HG03439 (cell line): ENCODE results near the gene OSCP1.

ENCODE experiments used
- ATAC-seq: cut with Tn5 transposase; IDR thresholded peaks from one replicate; pipeline ENCODE4 v1.9.1; 2021; ENCODE audit warnings: mild to moderate bottlenecking, moderate library complexity; ENCODE audit not compliant: unreplicated experiment

The OSCP1 gene

GRCh38 chr1:36450919-36451305 lies 661 bp upstream of the OSCP1 start:
- no peak for ATAC-seq

DNA sequence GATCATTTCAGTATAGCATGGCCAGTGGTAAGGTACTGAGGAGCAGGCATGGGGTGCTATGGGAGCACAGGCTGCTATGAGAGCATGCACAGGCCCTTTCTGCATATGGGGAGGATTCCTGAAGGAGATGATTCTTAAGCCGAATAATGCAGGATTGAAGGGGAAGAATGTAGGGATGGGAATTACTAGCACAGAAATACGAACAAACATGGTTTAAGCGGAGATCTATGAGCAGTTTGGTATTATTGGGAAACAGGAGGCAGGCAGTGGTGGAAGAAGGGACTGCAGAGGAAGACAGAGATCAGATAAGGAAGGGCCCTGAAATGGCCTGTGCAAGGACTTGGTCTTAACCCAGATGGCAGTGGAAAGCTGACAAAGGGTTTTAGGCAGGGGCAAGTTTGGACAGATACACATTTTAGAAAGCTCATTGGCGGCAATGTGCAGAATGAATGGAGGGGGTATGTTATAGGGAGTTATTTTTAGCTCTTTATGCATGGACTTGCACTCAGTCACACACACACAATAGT lies 1.7 kb downstream of the OSCP1 start:
- no peak for ATAC-seq

- ATAC-seq = no peak
Measured at GRCh38 chr1:36447450-36447849, 2.8 kb downstream of the OSCP1 start.

DNA sequence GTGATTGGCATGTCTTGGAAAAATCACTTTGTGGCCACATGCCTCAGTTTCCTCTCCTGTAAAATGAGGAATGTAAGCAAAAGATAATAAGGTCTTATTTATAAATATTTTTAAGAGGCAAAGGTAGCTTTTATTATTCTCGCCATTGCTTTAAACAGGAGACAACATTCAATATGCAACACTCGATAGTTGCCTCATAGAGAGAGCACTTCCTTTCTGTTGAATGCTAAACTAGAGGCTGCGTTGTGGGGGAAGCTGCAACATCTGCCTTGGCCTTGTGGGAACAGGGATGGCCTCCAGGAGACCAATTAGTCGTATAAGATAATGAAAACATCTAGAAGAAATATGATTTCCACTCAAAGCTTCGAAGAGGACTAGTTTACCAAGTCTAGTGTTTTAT lies 3.5 kb downstream of the OSCP1 start:
- ATAC-seq = no peak

DNA sequence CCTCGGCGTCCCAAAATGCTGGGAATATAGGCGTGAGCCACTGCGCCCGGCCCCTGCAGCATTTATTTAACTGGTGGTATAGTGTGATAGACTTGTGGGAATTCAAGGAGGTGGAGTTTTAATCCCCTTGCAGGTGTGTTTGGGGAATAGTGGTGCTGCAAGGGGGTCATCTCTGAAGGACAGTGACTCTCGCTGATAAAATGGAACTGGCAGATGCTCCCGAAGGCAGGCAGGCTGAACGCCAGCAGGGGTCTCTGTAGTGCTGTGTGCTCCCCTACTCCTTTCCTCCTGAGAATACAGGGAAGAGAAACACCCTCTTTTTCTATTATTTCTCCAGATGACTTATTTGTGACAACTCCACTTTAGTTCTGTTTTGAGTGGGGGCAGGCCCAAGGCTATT lies 4.0 kb downstream of the OSCP1 start:
- no peak for ATAC-seq

DNA sequence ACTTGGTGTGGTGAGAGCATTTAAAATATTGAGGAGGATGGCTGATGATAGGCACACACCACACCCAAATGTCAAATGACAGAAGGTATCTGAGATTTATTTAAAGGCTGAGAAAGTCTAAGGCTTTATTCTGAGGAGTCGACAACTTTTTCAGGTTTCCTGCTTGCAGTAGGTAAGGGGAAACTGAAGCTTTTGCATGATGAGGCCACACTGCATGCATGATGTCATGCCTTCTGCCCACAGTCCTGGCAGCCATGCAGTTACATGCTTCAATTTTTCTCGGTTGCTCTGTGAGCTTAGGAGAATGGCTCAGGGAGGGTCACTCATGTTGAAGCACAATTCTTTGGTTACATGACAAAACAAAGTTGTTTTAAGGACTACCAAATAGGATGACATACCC lies 7.0 kb downstream of the OSCP1 start:
- no peak for ATAC-seq

DNA sequence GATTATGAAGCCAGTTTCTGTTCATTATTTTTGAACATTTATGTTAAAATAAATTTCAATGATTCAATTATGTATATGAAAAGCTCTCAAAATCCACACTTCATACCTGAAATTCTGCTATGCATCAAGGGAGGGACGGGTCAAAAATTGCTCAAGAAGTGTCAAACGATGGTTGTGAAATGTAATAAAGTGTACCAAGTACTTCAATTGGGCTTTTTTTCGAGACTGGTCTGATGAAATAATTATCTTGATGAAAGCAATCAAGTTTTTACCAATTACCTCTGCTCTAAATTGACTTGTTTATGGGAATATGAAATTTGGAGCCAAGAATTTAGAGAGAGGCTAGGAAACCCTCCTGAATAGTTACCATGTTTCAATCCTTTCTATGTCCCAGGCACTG lies 7.9 kb downstream of the OSCP1 start:
- ATAC-seq = no peak

- ATAC-seq = no peak
Measured at GRCh38 chr1:36440646-36441045, 9.6 kb downstream of the OSCP1 start.

- no peak for ATAC-seq
Measured at GRCh38 chr1:36440044-36440443, 10.2 kb downstream of the OSCP1 start.

DNA sequence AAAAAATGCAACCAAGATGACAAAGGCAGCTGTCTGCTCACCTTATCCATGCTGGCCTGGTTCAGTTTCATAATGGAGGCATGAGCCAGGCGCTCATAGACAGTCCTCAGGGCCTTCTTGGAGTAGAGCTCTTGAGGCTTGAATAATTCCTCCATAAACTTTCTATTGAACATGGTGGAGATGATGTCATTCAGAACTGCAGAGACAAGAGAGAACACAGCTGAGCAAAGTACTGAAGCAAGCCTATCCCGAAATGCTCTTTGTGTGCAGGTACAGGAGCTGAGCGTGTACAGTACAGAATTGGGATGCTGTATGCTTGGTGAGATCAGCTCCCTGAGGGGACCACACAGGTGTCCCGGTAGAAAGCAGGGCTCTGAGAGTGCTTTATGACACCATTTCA lies 11.5 kb downstream of the OSCP1 start:
- no peak for ATAC-seq

DNA sequence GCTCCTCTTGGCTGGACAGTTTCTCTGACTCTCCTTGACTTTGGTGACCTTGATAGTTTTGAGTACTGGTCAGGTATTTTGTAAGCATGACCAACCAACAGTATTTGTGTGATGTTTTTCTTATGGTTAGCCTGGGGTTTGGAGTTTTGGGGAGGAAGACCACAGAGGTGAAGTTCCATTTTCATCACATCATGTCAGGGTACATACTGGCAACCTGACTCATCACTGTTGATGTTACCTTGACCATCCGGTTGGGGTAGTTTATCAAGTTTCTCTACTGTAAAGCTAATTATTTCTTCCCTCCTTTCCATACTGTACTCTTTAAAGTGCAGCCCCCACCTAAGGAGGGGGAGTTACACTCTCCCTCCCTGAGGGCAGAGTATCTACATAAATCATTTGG lies 13.4 kb downstream of the OSCP1 start:
- ATAC-seq = no peak

DNA sequence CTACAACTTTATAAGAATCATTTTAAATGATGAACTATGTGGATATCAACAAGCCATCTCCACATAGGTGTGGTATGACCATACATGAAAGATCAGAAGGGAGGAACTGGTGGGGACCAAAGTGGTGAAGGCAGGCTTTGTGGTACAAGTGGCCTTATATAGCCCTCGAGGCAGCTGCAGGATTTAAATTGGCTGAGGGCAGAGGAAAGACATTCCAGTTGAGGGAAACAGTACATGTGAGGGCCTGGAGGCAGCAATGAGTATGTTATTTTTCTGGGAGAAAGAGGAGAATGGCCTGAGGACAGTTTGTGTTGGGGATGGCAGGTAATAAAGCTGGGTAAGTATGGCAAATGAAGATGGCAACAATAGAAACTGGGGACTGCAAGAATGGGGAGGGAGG lies 17.1 kb downstream of the OSCP1 start:
- ATAC-seq = no peak

DNA sequence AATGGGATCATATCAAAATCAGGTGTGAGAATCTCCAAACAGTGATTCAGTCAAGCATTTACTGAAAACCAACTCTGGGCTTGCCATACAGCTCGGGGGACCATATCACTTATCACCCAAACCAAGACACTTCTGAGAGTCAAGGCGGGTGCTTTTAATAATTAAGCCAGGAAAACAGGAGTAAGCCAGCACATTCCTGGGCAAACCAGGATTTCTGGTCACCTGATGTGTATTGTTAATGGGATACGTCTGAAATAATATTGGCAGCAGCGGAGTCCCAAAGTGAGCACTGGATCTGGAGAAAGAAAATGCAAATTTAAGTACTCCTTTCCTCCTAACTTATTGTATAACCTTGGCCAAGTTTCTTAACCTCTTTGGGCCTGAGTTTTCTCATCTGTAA lies 17.6 kb downstream of the OSCP1 start:
- no peak for ATAC-seq

DNA sequence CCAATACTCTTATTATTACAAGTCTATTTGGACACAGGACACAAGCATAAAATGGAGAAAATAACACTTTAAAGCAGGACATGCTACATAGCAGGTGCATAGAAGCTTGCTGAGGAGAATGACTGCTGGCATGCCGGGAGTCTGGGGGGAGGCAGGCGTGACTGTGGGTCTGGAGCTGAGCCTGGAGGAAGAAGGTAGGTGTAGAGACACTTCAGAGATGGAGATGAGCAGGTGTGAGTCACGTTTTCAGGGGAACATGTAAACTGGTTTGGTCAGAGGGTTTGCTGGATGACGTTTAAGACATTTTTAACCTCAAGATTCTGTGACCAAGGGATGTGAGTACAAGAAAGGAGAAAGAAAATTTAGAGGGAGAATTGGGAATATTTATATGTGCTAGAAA lies 24.5 kb downstream of the OSCP1 start:
- ATAC-seq = no peak

GRCh38 chr1:36421649-36422048 lies 28.6 kb downstream of the OSCP1 start:
- ATAC-seq = no peak

- ATAC-seq = no peak
Measured at GRCh38 chr1:36420836-36421317, 29.4 kb downstream of the OSCP1 start.

DNA sequence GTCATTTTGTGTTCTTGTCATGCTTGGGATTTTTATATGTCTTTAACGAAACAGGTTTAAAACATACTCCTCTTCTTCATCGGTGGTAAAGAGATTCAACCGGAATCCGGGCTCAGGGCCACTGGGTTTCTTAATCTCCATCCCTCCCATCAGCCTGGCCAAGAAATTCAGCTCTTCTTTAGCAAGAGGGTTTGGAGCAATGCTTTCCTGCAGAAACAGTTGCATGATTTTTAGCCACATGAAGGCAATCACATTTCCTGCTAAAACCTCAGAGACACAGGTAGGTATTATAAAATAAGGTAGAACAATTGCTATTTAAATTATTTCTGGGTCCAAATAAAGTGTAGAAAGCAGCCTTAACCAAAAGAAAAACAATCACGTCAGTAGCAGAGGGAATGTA lies 29.8 kb downstream of the OSCP1 start:
- no peak for ATAC-seq

GRCh38 chr1:36419569-36419968 lies 30.7 kb downstream of the OSCP1 start:
- no peak for ATAC-seq

DNA sequence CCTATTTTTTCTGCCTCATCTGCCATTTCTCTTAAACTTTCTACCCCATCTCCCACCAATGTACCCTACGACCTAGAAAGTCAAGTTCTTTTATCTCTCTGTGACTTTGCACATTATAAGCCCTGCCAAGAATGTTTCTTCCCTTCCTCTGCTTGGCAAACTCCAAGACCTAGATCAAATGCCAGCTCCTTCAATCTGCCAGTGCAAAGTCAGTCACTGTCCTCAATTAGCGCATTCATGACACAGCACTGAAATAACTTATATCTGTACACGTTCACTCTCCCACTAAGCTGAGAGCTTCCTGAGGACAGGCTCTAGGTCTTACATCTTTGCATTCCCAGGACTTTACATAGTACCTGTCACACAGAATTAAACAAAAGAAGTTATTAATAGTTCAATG lies 31.1 kb downstream of the OSCP1 start:
- ATAC-seq = no peak

DNA sequence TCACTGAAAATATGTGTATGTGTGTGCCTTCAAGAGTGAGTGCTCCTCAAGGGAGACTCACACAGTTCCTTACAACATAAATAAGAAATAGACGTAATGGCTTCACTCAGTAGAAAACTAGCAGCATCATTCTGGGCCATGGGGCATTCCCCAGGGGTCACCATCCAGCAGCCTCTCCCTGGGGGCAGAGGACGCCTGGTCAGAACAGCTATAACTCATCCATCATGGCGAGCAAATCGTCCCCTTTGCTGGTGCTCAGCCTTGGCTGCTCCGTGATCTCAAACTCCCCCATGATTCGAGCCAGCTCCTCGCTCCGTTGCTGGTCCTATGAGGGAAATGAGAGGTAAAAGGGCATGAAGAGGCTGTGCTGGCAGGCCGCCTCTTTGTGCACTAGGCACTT lies 32.3 kb downstream of the OSCP1 start:
- ATAC-seq = no peak

DNA sequence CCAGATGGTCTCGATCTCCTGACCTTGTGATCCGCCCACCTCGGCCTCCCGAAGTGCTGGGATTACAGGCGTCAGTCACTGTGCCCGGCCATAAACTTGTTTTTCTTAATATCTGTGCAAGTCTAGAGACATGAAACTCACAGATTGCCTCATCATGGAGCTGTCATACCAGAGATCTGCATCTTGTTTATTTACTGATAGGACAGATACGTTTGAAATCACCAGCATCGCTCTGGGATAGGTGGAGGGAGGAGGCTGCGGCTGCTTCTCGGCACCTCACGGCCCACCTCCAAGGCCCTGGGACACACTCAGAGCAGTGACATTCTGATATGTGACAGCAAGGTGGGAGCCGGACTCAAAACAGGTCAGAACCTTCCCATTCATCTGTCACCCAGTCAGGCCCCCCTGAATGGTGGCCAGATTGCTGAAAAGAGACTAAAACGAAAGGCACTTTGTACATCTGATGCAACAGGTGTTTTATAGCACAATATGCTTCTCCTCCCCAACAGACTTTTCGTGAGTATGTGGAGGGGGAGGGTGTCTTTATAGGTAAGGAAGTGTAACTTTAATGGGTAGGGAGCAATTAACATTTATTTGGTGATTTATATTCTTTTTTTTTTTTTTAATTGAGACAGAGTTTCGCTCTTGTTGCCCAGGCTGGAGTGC lies 34.5 kb downstream of the OSCP1 start:
- ATAC-seq = no peak

DNA sequence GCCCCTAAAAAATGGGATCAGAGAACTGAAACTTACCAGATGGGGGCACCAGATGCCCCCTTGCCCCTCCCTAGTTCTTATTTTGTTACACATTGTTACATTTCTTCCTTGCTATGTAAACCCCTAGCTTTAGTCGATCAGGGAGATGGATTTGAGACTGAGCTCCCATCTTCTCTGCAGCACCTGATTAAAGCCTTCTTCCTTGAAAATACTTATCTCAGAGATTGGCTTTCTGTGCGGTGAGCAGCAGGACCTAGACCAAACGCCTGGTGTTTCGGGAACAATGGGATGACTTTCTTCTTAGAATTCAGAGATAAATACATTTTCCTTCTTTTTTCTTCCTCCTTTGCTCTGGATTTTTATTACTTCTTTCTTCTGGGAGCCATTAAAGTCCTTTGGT lies 35.9 kb downstream of the OSCP1 start:
- ATAC-seq = no peak
